Lower leg skin (tissue), 3 donors: ENCODE results near the gene MPP3.

Experiments
- POLR2A ChIP-seq, 2 donors: fragments of 450-650 bp; IDR thresholded peaks; one replicate each; pipeline ENCODE4 v1.6.1; 2016 to 2017; ENCODE audit warnings: antibody characterized with exemption in 2 of 2, mild to moderate bottlenecking in 1 of 2, moderate library complexity in 1 of 2
- TF ChIP-seq, protein P1 (sequence below), 3 donors: fragments of 450-650 bp; IDR thresholded peaks; one replicate each; pipeline ENCODE4 v1.5.1; 2016; ENCODE audit warnings: antibody characterized with exemption in 3 of 3, mild to moderate bottlenecking in 3 of 3, moderate library complexity in 2 of 3

DNA sequence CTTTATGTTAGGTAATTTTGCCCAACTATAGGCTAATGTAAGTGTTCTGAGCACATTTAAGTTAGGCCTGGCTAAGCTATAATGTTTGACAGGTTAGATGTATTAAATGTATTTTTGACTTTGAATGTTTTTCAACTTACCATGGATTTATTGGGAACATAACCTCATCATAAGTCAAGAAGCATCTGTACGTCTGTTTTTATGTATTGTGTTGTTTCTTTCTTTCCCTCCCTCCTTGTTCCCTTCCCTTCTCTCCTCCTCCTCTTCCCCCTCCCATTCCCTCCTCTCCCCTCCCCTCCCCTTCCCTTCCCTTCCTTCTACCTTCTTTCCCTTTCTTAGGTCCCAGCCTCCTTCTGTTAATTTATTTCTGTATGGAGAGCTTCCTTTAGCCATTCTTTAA lies 43.5 kb downstream of the MPP3 start:
- no peak for TF ChIP-seq POLR2A (IDR thresholded peaks at IDR 0.05)
- TF ChIP-seq, protein P1, sequence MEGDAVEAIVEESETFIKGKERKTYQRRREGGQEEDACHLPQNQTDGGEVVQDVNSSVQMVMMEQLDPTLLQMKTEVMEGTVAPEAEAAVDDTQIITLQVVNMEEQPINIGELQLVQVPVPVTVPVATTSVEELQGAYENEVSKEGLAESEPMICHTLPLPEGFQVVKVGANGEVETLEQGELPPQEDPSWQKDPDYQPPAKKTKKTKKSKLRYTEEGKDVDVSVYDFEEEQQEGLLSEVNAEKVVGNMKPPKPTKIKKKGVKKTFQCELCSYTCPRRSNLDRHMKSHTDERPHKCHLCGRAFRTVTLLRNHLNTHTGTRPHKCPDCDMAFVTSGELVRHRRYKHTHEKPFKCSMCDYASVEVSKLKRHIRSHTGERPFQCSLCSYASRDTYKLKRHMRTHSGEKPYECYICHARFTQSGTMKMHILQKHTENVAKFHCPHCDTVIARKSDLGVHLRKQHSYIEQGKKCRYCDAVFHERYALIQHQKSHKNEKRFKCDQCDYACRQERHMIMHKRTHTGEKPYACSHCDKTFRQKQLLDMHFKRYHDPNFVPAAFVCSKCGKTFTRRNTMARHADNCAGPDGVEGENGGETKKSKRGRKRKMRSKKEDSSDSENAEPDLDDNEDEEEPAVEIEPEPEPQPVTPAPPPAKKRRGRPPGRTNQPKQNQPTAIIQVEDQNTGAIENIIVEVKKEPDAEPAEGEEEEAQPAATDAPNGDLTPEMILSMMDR (IDR thresholded peaks at IDR 0.05): no peak
